ENCODE data around the gene WNT5A.

The WNT5A gene

GRCh38 chr3:55486857-55487380 lies at the start of gene WNT5A:
WNT5A (minus strand) TSS chr3:55487306; CDS start chr3:55486985, 321 bp downstream.
- no peak for DNase-seq

- DNase-seq = no peak
Measured at GRCh38 chr3:55534876-55535275, 47.8 kb upstream of the WNT5A start.

GRCh38 chr3:55532806-55533205 lies 45.7 kb upstream of the WNT5A start:
- no peak for DNase-seq

GRCh38 chr3:55531321-55531720 lies 44.2 kb upstream of the WNT5A start:
- DNase-seq = no peak

- no peak for DNase-seq
Measured at GRCh38 chr3:55527361-55527760, 40.3 kb upstream of the WNT5A start.

GRCh38 chr3:55526332-55527030 lies 39.4 kb upstream of the WNT5A start:
- no peak for DNase-seq

GRCh38 chr3:55525436-55525835 lies 38.3 kb upstream of the WNT5A start:
- no peak for DNase-seq

GRCh38 chr3:55524565-55525244 lies 37.6 kb upstream of the WNT5A start:
- no peak for DNase-seq

GRCh38 chr3:55523471-55523870 lies 36.4 kb upstream of the WNT5A start:
- no peak for DNase-seq

- DNase-seq = no peak
Measured at GRCh38 chr3:55521738-55522421, 34.8 kb upstream of the WNT5A start.

- DNase-seq = no peak
Measured at GRCh38 chr3:55521064-55521737, 34.1 kb upstream of the WNT5A start.

- no peak for DNase-seq
Measured at GRCh38 chr3:55519019-55519418, 31.9 kb upstream of the WNT5A start.

- no peak for DNase-seq
Measured at GRCh38 chr3:55518451-55518850, 31.3 kb upstream of the WNT5A start.

- DNase-seq = no peak
Measured at GRCh38 chr3:55516392-55517030, 29.4 kb upstream of the WNT5A start.

- DNase-seq = no peak
Measured at GRCh38 chr3:55515550-55516246, 28.6 kb upstream of the WNT5A start.

GRCh38 chr3:55514962-55515361 lies 27.9 kb upstream of the WNT5A start:
- no peak for DNase-seq

GRCh38 chr3:55512571-55513343 lies 25.7 kb upstream of the WNT5A start:
- no peak for DNase-seq

- no peak for DNase-seq
Measured at GRCh38 chr3:55511895-55512570, 24.9 kb upstream of the WNT5A start.

- no peak for DNase-seq
Measured at GRCh38 chr3:55508335-55508734, 21.2 kb upstream of the WNT5A start.

GRCh38 chr3:55507808-55508207 lies 20.7 kb upstream of the WNT5A start:
- no peak for DNase-seq

- DNase-seq = no peak
Measured at GRCh38 chr3:55505776-55506175, 18.7 kb upstream of the WNT5A start.

All from CD4-positive, alpha-beta T cell treated with Interleukin-17A for 4 hours (primary cell).